ENCODE measurements around the gene DAPK3. TPM values are rescaled to one million over a fixed set of nuclear protein-coding genes. Genes with fewer than 3 reads are reported as not detected.

Gene DAPK3
- total RNA-seq, 1 experiment from 2014 or later: 121 TPM

GRCh38 chr19:3923912-3924311 is 47.0 kb downstream of the DAPK3 start:
- no peaks in the 10 kb centered on the region for H3K79me1 ChIP-seq (ENCODE audit: insufficient read depth, low read depth, low read length, poor library complexity, severe bottlenecking)
- no peak overlapping the region for H3K23ac ChIP-seq (ENCODE audit: insufficient read length, low read depth, low read length)
- H3K4me1 ChIP-seq (ENCODE audit: insufficient read depth, low read length): no peaks in the 10 kb centered on the region
- no peak overlapping the region for H4K5ac ChIP-seq (ENCODE audit: insufficient read length, low read depth, low read length)
- no peaks in the 10 kb centered on the region for H4K20me1 ChIP-seq (ENCODE audit: control insufficient read depth, insufficient read depth, insufficient read length)
- no peaks in the 10 kb centered on the region; the same call in 1 of the 2 replicates for H3K27me3 Mint-ChIP-seq (ENCODE audit: low read depth)
- H4K8ac ChIP-seq (replicated peaks; ENCODE audit: insufficient read length, low read depth, low read length): no peak overlapping the region
- H3K36me3 Mint-ChIP-seq (ENCODE audit: insufficient read depth in 1 of 3, low read depth in 3 of 3): peaks cover 31 to 45% (median 44%) of the 10 kb centered on the region in 3 experiments
- H2BK12ac ChIP-seq (ENCODE audit: insufficient read length, low read depth, low read length): no peak overlapping the region
- H2AFZ ChIP-seq (ENCODE audit: low read length): no peak overlapping the region
- no peak overlapping the region for H2BK5ac ChIP-seq (ENCODE audit: insufficient read length, low read length)
- H3K27me3 ChIP-seq (ENCODE audit: insufficient read depth, low read length): no peaks in the 10 kb centered on the region
- no peaks in the 10 kb centered on the region for H3K4me1 Mint-ChIP-seq
- no peak for DNase-seq
- no peak overlapping the region for H3K56ac ChIP-seq (ENCODE audit: insufficient read length, low read depth, low read length)
- H2BK120ac ChIP-seq (ENCODE audit: low read depth, low read length, poor library complexity, severe bottlenecking): no peak overlapping the region
- no peak overlapping the region for H3T11ph ChIP-seq (ENCODE audit: low read length)
- no peak overlapping the region for H3K14ac ChIP-seq (ENCODE audit: insufficient read depth, low read length)
- no peak overlapping the region for H2BK20ac ChIP-seq (ENCODE audit: low read depth, low read length, poor library complexity, severe bottlenecking)
- no peak overlapping the region for H3K9ac ChIP-seq (ENCODE audit: extremely low read depth, insufficient read length, low read length)
- no peak overlapping the region for H4K91ac ChIP-seq (ENCODE audit: insufficient read length, low read depth, low read length)
- H3K23me2 ChIP-seq (ENCODE audit: insufficient read length, low read depth, low read length, poor library complexity, severe bottlenecking): no peaks in the 10 kb centered on the region
- H3K27ac ChIP-seq (ENCODE audit: insufficient read length, low read depth, low read length): no peak overlapping the region
- H2BK15ac ChIP-seq (ENCODE audit: low read depth, low read length): no peak overlapping the region
- no peak overlapping the region for H3K4me2 ChIP-seq (ENCODE audit: insufficient read depth, insufficient read length, low read length)
- no peak for TF ChIP-seq CTCF (conservative IDR thresholded peaks at IDR 0.05)
- H3K9me3 ChIP-seq (ENCODE audit: control insufficient read depth, low read depth, low read length): no peaks in the 10 kb centered on the region
- H3K4ac ChIP-seq (ENCODE audit: low read depth, low read length): no peak overlapping the region
- peaks cover 4 to 7% of the 10 kb centered on the region in 2 experiments; a peak in 3 of 5 replicates for H3K9me3 Mint-ChIP-seq
- no peak overlapping the region for H3K18ac ChIP-seq (ENCODE audit: insufficient read length, low read depth, low read length)
- WGBS (ENCODE audit: extremely low coverage, insufficient read length, low lambda C conversion rate): no CpG with 5 or more reads among the region's 1 CpG
- no peak overlapping the region for H2AK5ac ChIP-seq (ENCODE audit: insufficient read length, low read length)
- no peak overlapping the region for H3K4me3 Mint-ChIP-seq
- H3K27ac Mint-ChIP-seq: no peak overlapping the region
- H3K79me2 ChIP-seq (ENCODE audit: insufficient read depth, low read length): no peaks in the 10 kb centered on the region
